WI38 (cell line): ENCODE measurements around the gene TP63.

Experiments
- H3K4me3 ChIP-seq: 2 replicates; pipeline ENCODE4 v1.5.1; 2011; ENCODE audit warnings: low read depth, mild to moderate bottlenecking, control low read depth, low read length
- CTCF ChIP-seq: IDR thresholded peaks from 2 replicates; pipeline ENCODE4 v1.5.1; 2012; ENCODE audit warnings: low read depth, mild to moderate bottlenecking, control low read depth, low read length

Gene TP63

GRCh38 chr3:189836795-189837194 lies 205.6 kb downstream of the TP63 start:
- no peak for TF ChIP-seq CTCF
- H3K4me3 ChIP-seq, result no peak overlapping the region

DNA sequence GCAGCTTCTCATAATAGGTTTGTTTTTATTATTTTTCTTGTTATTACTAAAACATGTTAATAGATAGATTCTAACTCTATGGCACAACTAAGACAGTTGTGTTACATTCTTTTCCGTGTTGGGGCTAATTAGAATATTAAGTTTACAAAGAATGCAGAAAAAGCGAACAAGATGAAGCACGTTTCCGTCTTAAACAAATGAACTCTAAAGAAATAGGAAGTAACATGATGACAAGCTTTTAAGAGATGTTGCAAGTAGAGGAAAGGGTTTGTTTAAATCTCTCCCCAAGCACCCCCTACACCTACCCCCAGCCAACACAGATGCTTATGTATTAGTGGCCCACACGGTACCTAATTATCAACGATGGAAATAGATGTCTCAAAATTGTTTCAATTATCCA lies 207.1 kb downstream of the TP63 start:
- no peak for TF ChIP-seq CTCF
- no peak overlapping the region for H3K4me3 ChIP-seq

DNA sequence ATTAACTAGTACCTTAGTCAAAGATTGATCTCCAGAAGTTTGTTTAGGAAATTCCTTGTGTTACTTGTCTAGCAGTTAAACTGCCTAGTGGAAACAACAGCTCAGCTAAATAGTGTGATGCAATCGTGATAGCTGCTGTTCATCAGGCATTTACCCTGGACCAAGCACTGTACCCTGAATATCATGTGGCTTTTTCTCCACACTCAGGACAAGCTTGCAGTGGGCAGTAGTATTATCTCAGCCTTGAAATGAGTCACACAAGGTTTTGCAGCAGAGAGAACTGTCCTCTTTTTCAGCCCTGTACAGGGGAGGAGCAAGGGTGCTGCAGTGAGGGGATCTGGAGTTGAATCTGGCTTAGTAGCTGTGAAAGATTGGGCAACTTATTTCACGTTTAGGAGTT lies 208.4 kb downstream of the TP63 start:
- no peak overlapping the region for H3K4me3 ChIP-seq
- TF ChIP-seq CTCF, result no peak

GRCh38 chr3:189841473-189842205 lies 210.4 kb downstream of the TP63 start:
- no peak overlapping the region for H3K4me3 ChIP-seq
- no peak for TF ChIP-seq CTCF

DNA sequence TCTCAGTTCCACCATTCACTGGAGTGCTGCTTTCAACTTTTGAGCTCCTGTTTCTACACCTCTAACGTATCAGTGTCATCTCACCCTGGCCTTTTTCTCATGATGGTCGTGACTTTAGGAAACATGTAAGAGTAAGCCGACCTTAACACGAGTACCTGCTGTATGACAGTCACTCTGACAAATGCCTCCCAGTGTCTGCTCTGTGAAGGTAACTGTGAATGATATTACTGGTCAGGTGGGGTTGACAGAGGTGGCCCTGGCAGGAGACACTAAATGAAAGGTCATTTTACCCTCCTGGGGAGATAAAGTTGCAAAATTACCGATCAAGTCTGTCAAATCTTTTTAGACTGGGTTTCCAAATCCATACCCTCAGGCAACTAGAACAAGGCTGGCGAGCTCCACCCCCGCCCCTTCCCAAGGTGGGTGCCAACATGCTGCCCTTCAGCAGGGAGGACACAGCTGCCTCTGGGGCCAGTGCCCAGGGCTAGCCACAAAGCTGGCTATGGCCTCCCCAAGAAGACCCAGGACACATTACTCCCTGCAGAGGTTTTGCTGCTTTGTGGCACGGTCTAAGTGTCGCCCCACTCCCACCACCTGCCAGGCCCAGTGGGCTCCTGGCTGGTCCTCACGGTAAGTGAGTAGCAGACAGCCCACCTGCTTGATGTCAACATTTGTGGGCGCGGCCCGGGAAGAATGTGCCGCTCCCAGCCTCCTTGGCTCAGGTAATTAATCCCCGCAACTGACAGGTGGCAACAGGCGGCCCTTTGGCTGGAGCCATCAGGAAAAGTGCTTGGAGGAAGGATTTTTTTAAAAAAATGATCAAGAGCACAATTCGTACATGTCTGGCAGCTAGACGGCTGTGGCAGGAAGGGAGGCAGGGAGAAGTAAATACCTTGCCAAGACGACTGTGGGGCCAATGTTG lies 211.8 kb downstream of the TP63 start:
- no peak for TF ChIP-seq CTCF
- no peak overlapping the region for H3K4me3 ChIP-seq

DNA sequence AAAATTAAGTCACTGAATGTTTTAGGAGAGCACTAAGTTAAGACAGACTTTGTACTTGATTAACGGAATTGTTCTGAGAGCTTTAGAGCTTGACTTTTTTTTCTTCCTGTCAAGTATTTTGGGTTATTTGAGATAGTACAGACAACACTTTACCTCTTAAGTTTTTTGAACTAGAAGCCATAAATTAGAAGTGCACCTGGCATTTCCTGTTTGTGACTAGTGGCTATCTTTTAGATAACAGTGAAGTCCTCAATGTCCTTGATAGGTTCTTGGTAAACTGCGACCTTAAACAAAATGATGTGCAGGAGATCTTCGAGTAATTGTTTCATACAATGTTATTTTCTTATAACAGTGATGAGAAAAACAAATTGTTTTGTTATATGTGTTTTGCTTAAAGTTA lies 213.9 kb downstream of the TP63 start:
- no peak for TF ChIP-seq CTCF
- no peak overlapping the region for H3K4me3 ChIP-seq
